Activated CD8-positive, alpha-beta memory T cell treated with anti-CD3 and anti-CD28 coated beads, Interleukin-2, amount 10 ng/mL, durations not matched to agents 7 days and 5 days (primary cell): ENCODE measurements around the gene SUCNR1. TPM values are rescaled to one million over a fixed set of nuclear protein-coding genes. Genes with fewer than 3 reads are reported as not detected.
A peak's percentile ranks its signal among the peaks of the same experiment; 100 is the strongest.
"Not testable (repeated sequence)": the region's sequence is repeated elsewhere in the genome, so short reads cannot be mapped to it uniquely, and the experiment has no call there.

ENCODE experiments used
- ATAC-seq: fragments of 150-1000 bp; cut with Tn5 transposase; one replicate; pipeline ENCODE4 v1.10.0; 2021; ENCODE audit warnings: moderate library complexity
- CTCF ChIA-PET: fragments of 350-600 bp; sonication (Branson Sonifier 250); formaldehyde crosslinking; loops from one replicate; lab custom pipeline; 2021; ENCODE audit warnings: antibody characterized with exemption; lab: Charles Lee
- DNase-seq: peaks from one replicate; pipeline ENCODE4 v3.0.0-alpha.2; 2020
- H3K27ac Mint-ChIP-seq: one replicate; pipeline ENCODE4 v1.8.0; 2021; ENCODE audit warnings: mild to moderate bottlenecking, mixed read lengths
- H3K27me3 Mint-ChIP-seq: one replicate; pipeline ENCODE4 v1.8.0; 2021; ENCODE audit warnings: mixed read lengths
- H3K36me3 Mint-ChIP-seq: one replicate; pipeline ENCODE4 v1.8.0; 2021; ENCODE audit warnings: mild to moderate bottlenecking, mixed read lengths
- H3K4me1 Mint-ChIP-seq: one replicate; pipeline ENCODE4 v1.8.0; 2021; ENCODE audit warnings: mixed read lengths
- H3K4me3 Mint-ChIP-seq: one replicate; pipeline ENCODE4 v1.8.0; 2021; ENCODE audit warnings: mild to moderate bottlenecking, moderate library complexity, mixed read lengths
- H3K9me3 Mint-ChIP-seq: one replicate; pipeline ENCODE4 v1.8.0; 2022; ENCODE audit warnings: low read depth, mixed read lengths
- total RNA-seq, 2 experiments: library from RNA; stranded (reverse); gene quantifications; one replicate each; pipeline ENCODE4 v1.2.3, GENCODE V29; 2021

SUCNR1 gene, protein sequence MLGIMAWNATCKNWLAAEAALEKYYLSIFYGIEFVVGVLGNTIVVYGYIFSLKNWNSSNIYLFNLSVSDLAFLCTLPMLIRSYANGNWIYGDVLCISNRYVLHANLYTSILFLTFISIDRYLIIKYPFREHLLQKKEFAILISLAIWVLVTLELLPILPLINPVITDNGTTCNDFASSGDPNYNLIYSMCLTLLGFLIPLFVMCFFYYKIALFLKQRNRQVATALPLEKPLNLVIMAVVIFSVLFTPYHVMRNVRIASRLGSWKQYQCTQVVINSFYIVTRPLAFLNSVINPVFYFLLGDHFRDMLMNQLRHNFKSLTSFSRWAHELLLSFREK
- not detected for total RNA-seq

DNA sequence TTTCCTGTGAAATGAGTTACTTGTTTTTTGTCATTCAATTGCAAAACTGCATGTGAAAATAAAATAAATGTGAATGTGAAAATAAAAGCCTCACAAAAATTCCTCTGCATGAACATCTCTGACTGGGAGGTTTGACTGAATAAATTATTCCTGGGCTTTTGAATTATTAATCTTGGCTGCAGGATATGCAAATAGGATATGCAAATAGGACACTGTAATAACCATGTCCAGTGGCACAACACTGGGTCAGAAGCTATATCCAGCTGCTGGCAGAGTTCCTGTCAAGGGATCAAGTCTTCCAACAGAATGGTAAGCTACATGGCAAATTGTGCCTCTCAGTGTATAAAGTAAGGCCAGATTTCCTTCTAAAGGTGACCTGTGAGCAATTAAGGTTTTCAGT, at the start of gene SUCNR1:
SUCNR1 (plus strand) TSS at position 246 of the 400 bp plus-strand sequence. CDS start 6,250 bp downstream, outside the sequence.
- H3K36me3 Mint-ChIP-seq, result no peaks in the 10 kb centered on the region

DNA sequence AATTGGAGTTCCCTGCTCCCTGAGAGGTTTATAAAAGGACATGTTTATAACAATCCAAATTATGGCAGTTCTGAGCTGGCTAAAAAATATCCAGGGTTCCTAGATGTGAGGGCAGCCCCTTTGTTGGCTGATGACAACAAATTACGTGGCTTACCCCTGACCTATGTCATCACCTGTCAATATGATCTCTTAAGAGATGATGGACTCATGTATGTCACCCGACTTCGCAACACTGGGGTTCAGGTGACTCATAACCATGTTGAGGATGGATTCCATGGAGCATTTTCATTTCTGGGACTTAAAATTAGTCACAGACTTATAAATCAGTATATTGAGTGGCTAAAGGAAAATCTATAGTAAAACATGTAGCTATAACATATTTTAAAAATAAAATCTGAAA, 45.6 kb upstream of the SUCNR1 start:
- Mint-ChIP-seq H3K36me3 (no peaks in the 10 kb centered on the region), H3K4me1 (no peaks in the 10 kb centered on the region), H3K4me3 (no peak overlapping the region), H3K27me3 (peaks cover 38% of the 10 kb centered on the region), H3K9me3 (no peaks in the 10 kb centered on the region), H3K27ac (no peak overlapping the region)
- CTCF ChIA-PET, result interaction anchor here (1.4 kb wide), 1 partner anchor 10 kb away, joined by 5 read pairs; no protein-coding TSS in a partner anchor
- no peak for ATAC-seq
- no peak for DNase-seq

More for the DNA sequence above, at the start of gene SUCNR1:
- Mint-ChIP-seq H3K9me3 (no peaks in the 10 kb centered on the region), H3K4me3 (no peak within 1 kb of the TSS), H3K27ac (no peak within 1 kb of the TSS), H3K4me1 (peaks cover 13% of the 10 kb centered on the region), H3K27me3 (peaks cover 4% of the 10 kb centered on the region)
- ATAC-seq (no peak), DNase-seq (no peak)
- CTCF ChIA-PET, result no interaction called here

GRCh38 chr3:151835751-151836525, 37.5 kb upstream of the SUCNR1 start:
- Mint-ChIP-seq H3K9me3 (no peaks in the 10 kb centered on the region), H3K27me3 (peaks cover 43% of the 10 kb centered on the region), H3K27ac (no peak overlapping the region), H3K4me1 (no peaks in the 10 kb centered on the region), H3K4me3 (no peak overlapping the region), H3K36me3 (no peaks in the 10 kb centered on the region)
- DNase-seq (no peak), ATAC-seq (no peak)
- CTCF ChIA-PET, result interaction anchor here (0.8 to 2.5 kb wide), 3 partner anchors 83 to 489 kb away, joined by 3 to 11 read pairs (median 9); no protein-coding TSS in a partner anchor

DNA sequence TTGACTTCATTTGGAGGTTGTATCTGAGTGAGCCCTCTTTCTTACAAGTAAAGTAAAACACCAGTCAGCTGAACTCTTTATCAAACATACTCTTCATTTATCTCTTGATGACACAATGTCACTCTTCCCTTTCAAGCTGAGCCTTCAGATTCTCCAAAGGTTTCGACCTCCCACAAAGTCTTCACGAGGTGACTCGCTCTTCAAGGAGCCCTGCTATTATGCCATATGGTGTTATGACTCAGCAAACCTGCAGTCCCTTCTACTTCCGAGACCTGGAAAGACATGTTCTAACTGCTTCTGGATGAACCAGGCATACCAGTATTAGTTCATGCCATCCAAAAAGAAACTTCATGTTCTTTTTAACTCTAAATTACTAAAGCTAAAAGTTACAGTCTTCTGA, 36.4 kb upstream of the SUCNR1 start:
- ATAC-seq, result no peak

DNA sequence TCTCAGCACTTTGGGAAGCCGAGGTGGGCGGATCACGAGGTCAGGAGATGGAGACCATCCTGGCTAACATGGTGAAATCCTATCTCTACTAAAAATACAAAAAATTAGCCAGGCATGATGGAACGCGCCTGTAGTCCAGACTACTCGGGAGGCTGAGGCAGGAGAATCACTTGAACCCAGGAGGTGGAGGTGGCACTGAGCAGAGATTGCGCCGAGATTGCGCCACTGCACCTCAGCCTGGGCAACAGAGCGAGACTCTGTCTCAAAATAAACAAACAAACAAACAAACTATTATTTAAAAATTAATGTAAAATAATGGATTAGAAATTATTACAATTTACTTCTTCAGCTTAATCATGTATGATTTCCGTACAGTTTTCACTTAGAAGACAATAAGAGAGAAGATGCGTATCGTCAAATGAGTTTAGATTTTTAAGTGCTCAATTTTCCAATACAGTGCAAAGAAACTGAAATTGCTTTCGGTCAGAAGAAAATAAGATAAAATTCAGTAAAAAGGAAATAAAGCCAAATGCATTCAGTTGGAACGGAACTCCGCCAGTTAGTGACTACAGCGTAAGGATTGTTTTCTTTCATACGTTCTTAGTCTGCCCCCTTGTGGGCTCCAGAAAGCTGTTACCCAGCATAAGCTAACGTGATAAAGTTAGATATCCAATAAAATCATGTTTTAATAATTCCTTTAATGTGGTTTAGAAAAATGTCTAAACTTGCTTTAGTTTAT, 34.7 kb upstream of the SUCNR1 start:
- Mint-ChIP-seq H3K36me3 (no peaks in the 10 kb centered on the region), H3K4me3 (no peak overlapping the region), H3K27me3 (peaks cover 33% of the 10 kb centered on the region), H3K9me3 (no peaks in the 10 kb centered on the region), H3K4me1 (no peaks in the 10 kb centered on the region), H3K27ac (no peak overlapping the region)
- DNase-seq, result peak; percentile 47
- peak; percentile 69 for ATAC-seq
- CTCF ChIA-PET, result interaction anchor here (0.7 to 1.8 kb wide), 11 partner anchors 11 to 698 kb away, joined by 3 to 11 read pairs (median 4); no protein-coding TSS in a partner anchor

More for the DNA sequence above, 36.4 kb upstream of the SUCNR1 start:
- Mint-ChIP-seq H3K4me3 (no peak overlapping the region), H3K4me1 (no peaks in the 10 kb centered on the region), H3K36me3 (no peaks in the 10 kb centered on the region), H3K9me3 (no peaks in the 10 kb centered on the region), H3K27me3 (peaks cover 39% of the 10 kb centered on the region), H3K27ac (no peak overlapping the region)
- CTCF ChIA-PET, result interaction anchor here (0.8 to 2.5 kb wide), 3 partner anchors 82 to 609 kb away, joined by 3 to 11 read pairs (median 9); no protein-coding TSS in a partner anchor
- DNase-seq, result no peak

DNA sequence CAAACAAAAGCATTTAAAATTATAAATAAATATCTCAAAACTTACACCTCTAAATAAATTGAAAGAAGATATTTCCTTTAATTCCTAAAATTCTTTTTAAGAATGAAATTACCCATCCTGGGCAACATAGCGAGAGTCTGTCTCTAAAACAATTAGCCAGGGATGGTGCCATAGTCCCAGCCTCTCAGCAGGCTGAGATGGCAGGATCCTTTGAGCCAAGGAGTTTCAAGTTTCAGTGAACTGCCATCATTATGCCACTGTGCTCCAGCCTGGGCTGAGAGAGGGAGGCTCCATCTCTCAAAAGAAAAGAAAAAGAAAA, 34.2 kb upstream of the SUCNR1 start:
- no peak overlapping the region for H3K4me3 Mint-ChIP-seq
- no peaks in the 10 kb centered on the region for H3K4me1 Mint-ChIP-seq
- no peaks in the 10 kb centered on the region for H3K36me3 Mint-ChIP-seq
- peaks cover 27% of the 10 kb centered on the region for H3K27me3 Mint-ChIP-seq
- H3K27ac Mint-ChIP-seq, result no peak overlapping the region
- CTCF ChIA-PET, result interaction anchor here (0.7 to 1.8 kb wide), 10 partner anchors 32 to 697 kb away, joined by 3 to 11 read pairs (median 4); no protein-coding TSS in a partner anchor
- DNase-seq (no peak), ATAC-seq (no peak)
- no peaks in the 10 kb centered on the region for H3K9me3 Mint-ChIP-seq

DNA sequence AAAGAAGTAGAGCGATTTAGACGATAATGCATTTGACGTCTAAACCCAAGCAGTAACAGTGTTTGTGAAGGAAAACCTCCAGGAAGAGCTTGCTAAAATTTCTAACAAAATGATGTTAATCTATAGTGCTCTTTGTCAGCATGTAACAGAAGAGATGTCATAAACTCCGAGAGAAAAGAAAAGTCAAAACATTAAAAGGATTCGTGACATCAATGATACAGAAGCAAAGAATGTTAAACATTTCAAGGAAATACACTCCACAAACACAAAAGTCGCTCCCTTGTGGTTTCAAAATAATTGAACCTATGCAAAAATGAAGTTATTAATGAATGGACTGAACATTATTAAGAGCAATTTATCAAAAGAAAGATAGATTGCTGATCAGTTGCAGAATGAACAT, 31.6 kb upstream of the SUCNR1 start:
- CTCF ChIA-PET, result no interaction called here
- no peaks in the 10 kb centered on the region for H3K9me3 Mint-ChIP-seq
- H3K27me3 Mint-ChIP-seq, result peaks cover 25% of the 10 kb centered on the region
- no peak overlapping the region for H3K4me3 Mint-ChIP-seq
- no peak for ATAC-seq
- no peak overlapping the region for H3K27ac Mint-ChIP-seq
- H3K36me3 Mint-ChIP-seq, result no peaks in the 10 kb centered on the region
- no peak for DNase-seq
- H3K4me1 Mint-ChIP-seq, result no peaks in the 10 kb centered on the region

DNA sequence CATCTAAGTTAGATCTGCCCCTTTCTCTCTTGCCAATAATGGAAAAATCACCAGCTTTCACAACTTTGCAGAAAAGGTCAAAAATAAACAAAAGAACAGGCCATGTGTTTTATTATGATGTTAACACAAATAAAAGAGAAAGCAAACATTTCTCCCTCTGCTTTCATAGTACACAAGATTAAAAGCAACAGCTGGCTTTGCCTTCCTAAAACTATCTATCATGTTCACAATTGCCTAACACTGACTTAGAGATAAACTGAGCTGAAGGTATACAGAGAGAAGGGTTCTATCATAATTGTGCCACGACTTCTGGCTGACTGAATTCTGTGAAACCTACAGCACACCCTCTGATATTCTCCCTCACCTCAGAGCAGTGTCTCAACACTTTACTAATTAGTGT, 30.2 kb upstream of the SUCNR1 start:
- Mint-ChIP-seq H3K4me1 (no peaks in the 10 kb centered on the region), H3K9me3 (no peaks in the 10 kb centered on the region), H3K36me3 (no peaks in the 10 kb centered on the region), H3K27me3 (peaks cover 25% of the 10 kb centered on the region), H3K27ac (no peak overlapping the region), H3K4me3 (no peak overlapping the region)
- ATAC-seq (no peak), DNase-seq (no peak)
- CTCF ChIA-PET, result no interaction called here

DNA sequence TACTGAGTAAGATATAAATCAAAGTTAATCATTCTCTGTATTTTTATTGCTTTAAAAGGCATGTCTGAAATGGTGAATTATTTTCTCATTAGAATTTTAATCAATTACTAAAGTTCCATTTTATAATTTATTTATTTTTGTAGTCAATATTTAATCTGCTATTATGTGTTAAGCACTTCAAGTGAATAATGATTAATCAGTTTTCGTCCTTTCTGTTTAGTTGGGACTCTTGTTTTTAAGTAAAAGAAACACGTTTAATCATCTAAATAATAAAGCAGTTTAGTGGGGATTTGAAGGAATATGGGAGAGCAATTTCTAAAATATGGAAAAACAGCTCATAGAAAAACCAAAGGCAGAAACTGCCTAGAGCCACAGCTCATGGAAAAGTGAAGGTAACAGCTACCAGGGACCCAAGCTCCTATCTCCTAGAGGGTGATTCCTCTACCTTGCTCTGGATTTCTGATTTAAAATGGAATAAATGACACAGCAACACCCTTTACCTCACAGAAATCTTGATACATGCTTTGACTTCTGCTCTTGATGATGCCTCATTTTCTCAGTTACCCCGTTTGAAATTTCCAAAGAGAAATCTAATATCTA, 28.0 kb upstream of the SUCNR1 start:
- H3K36me3 Mint-ChIP-seq, result no peaks in the 10 kb centered on the region
- H3K4me1 Mint-ChIP-seq, result no peaks in the 10 kb centered on the region
- CTCF ChIA-PET, result no interaction called here

GRCh38 chr3:151850065-151850464, 23.4 kb upstream of the SUCNR1 start:
- H3K9me3 Mint-ChIP-seq, H3K36me3 Mint-ChIP-seq, H3K4me1 Mint-ChIP-seq, H3K27ac Mint-ChIP-seq, H3K4me3 Mint-ChIP-seq, DNase-seq, ATAC-seq: not testable (repeated sequence)
- peaks cover 21% of the 10 kb centered on the region for H3K27me3 Mint-ChIP-seq
- CTCF ChIA-PET, result interaction anchor here (0.7 kb wide), 1 partner anchor 537 kb away, joined by 3 read pairs; no protein-coding TSS in a partner anchor

More for the DNA sequence above, 28.0 kb upstream of the SUCNR1 start:
- no peak for ATAC-seq
- peaks cover 29% of the 10 kb centered on the region for H3K27me3 Mint-ChIP-seq
- no peak overlapping the region for H3K27ac Mint-ChIP-seq
- no peak for DNase-seq
- H3K9me3 Mint-ChIP-seq, result no peaks in the 10 kb centered on the region
- H3K4me3 Mint-ChIP-seq, result no peak overlapping the region

- no peaks in the 10 kb centered on the region for H3K4me1 Mint-ChIP-seq
- DNase-seq (no peak), ATAC-seq (no peak)
- CTCF ChIA-PET, result no interaction called here
- no peaks in the 10 kb centered on the region for H3K9me3 Mint-ChIP-seq
- no peaks in the 10 kb centered on the region for H3K36me3 Mint-ChIP-seq
- H3K27me3 Mint-ChIP-seq, result peaks cover 14% of the 10 kb centered on the region
- no peak overlapping the region for H3K27ac Mint-ChIP-seq
- H3K4me3 Mint-ChIP-seq, result no peak overlapping the region
Measured at GRCh38 chr3:151852074-151852811, 21.2 kb upstream of the SUCNR1 start.

GRCh38 chr3:151856118-151856517, 17.3 kb upstream of the SUCNR1 start:
- Mint-ChIP-seq H3K27ac (no peak overlapping the region), H3K9me3 (no peaks in the 10 kb centered on the region), H3K36me3 (no peaks in the 10 kb centered on the region), H3K27me3 (peaks cover 9% of the 10 kb centered on the region), H3K4me1 (no peaks in the 10 kb centered on the region), H3K4me3 (no peak overlapping the region)
- DNase-seq (no peak), ATAC-seq (no peak)
- CTCF ChIA-PET, result no interaction called here
